ENCODE measurements around the gene GINS1.

Gene GINS1

DNA sequence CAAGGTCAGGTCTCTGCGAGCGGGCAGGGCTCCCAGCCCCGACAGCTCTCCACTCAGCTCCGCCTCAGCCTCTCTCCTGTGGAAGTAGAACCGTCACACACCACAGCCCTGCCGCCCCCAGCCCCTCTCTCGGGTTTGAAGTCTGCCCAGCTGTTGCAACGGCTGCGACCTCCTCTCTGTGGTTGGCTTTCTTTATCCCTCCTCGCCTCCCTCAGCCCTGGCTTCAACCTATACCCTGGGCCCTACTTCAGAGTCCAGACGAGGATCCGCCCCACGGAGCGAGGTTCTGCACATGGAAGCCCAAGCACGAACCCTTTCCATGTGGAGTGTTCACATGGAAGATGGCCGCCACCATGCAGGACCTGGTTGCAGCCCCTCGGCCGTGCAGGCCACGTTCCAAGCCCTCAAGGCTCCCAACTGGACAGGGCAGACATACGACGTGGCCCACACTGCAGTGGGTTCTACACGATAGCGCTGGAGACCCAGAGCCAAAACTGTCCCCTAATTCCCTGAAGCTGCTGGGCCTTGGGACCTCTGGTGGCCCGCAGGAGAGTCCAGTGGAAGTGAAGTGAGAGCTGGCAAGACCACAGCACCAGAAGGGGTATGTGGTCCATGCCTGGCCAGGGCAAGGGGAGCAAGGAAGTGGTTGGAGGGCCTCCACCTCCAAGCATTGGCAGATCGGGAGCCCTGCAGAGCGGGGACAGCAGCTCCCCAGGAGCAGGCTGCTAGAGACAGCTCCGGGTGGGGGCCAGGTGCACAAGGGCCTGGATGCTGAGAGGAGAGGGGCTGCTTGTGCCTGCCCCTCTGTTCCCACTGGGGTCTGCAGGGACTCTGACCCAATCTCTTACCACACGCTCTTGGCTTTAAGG is 69.8 kb downstream of the GINS1 start:
- no peak for DNase-seq (ENCODE audit: low read depth)
- TF ChIP-seq, protein P1, sequence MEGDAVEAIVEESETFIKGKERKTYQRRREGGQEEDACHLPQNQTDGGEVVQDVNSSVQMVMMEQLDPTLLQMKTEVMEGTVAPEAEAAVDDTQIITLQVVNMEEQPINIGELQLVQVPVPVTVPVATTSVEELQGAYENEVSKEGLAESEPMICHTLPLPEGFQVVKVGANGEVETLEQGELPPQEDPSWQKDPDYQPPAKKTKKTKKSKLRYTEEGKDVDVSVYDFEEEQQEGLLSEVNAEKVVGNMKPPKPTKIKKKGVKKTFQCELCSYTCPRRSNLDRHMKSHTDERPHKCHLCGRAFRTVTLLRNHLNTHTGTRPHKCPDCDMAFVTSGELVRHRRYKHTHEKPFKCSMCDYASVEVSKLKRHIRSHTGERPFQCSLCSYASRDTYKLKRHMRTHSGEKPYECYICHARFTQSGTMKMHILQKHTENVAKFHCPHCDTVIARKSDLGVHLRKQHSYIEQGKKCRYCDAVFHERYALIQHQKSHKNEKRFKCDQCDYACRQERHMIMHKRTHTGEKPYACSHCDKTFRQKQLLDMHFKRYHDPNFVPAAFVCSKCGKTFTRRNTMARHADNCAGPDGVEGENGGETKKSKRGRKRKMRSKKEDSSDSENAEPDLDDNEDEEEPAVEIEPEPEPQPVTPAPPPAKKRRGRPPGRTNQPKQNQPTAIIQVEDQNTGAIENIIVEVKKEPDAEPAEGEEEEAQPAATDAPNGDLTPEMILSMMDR (IDR thresholded peaks at IDR 0.05; ENCODE audit: insufficient read depth, low read depth, low read length, missing control alignments), result no peak
- no peak overlapping the region for H3K4me3 ChIP-seq (ENCODE audit: low read depth, low read length)

DNA sequence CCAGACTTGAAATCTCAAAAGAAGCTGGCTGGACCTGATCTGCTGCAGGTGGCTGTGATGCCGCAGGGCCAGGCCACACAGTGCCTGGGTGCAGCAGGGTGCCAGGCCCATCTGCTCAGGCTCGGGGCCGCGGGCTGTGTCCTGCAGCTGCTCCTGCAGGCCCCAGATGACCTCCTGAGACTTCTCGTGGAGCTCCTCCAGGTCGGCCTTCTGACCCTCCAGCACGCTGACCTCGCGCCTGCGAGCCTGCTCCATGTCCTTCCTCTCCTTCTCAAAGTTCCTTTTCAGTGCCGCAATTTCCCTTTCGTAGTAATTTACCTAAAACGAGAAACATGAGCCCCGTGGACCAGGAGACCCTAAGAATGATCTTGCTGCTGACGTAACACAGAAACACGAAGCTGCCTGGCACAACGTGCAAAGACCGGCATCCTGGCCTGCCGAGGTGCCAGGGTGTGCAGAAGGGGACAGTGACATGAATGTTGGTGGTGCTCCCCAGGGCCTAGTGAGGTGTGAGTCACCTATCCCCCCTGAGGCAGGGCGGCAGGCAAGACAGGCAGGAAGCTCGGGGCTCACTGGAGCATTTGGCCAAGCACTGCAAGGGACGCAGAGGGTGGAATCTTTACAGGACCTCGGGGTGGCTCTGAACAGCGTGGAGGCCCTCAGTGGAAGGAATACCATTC is 71.6 kb downstream of the GINS1 start:
- DNase-seq (ENCODE audit: low read depth), result no peak
- TF ChIP-seq, protein P1 (IDR thresholded peaks at IDR 0.05; ENCODE audit: insufficient read depth, low read depth, low read length, missing control alignments), result no peak
- no peak overlapping the region for H3K4me3 ChIP-seq (ENCODE audit: low read depth, low read length)

DNA sequence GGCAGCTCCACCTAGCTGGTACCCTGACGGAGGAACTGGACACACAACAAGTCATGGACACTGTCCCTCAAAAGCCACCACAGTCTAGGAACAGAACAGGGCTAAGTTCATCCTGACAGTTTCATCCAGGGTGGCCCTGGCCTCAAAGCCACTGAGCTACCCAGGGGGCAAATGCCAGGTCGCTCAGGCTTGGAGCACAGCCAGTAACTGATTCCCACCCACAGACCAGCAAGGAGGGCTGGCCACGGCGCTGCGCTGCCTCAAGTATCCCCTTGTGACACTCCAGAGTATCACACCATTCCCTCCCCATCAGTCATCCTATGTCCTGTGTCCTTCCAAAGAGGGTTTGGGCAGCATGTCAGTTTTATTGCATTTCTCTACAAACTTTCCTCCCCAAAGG is 72.2 kb downstream of the GINS1 start:
- TF ChIP-seq, protein P1 (IDR thresholded peaks at IDR 0.05; ENCODE audit: insufficient read depth, low read depth, low read length, missing control alignments), result no peak
- DNase-seq (ENCODE audit: low read depth), result no peak
- H3K4me3 ChIP-seq (ENCODE audit: low read depth, low read length), result no peak overlapping the region

DNA sequence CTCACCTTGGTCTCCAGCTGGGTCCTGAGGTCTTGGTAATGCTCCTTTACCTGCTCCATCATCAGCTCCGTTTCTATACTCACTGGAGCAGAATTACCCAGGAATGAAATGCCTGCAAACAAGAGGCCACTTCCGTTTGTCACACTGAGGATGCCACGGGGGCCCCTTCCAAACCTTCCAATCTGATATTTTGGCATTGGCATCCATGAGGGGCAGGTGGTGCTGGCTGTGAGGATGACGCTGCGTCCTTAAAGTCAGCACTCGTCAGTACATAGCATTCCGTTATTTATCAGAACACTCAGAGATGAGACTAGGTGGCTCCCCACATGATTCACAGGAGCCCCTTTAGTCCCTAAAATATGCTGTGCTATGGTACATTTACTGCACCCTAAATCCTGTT is 72.7 kb downstream of the GINS1 start:
- DNase-seq (ENCODE audit: low read depth), result no peak
- TF ChIP-seq, protein P1 (IDR thresholded peaks at IDR 0.05; ENCODE audit: insufficient read depth, low read depth, low read length, missing control alignments), result no peak
- no peak overlapping the region for H3K4me3 ChIP-seq (ENCODE audit: low read depth, low read length)

DNA sequence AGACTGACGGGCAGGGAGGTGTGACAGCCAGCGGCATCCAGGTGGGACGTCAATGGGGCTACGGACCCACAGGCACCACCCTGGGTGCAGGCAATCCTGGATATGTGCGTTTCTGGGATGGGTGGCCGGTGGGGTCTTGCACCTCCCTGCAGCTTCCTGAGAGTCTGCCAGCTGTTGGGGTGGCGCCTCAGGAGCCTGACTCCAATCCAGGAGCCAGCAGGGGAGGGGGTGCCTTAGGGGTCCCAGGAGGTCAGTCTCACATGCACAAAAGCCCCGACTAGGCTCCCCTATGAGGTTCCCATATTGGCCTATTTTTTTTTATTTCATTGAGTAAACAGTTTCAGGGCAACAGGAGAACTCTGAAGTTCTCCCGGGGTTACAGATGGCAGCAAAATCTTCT is 73.3 kb downstream of the GINS1 start:
- TF ChIP-seq, protein P1 (IDR thresholded peaks at IDR 0.05; ENCODE audit: insufficient read depth, low read depth, low read length, missing control alignments), result no peak
- no peak for DNase-seq (ENCODE audit: low read depth)
- no peak overlapping the region for H3K4me3 ChIP-seq (ENCODE audit: low read depth, low read length)

DNA sequence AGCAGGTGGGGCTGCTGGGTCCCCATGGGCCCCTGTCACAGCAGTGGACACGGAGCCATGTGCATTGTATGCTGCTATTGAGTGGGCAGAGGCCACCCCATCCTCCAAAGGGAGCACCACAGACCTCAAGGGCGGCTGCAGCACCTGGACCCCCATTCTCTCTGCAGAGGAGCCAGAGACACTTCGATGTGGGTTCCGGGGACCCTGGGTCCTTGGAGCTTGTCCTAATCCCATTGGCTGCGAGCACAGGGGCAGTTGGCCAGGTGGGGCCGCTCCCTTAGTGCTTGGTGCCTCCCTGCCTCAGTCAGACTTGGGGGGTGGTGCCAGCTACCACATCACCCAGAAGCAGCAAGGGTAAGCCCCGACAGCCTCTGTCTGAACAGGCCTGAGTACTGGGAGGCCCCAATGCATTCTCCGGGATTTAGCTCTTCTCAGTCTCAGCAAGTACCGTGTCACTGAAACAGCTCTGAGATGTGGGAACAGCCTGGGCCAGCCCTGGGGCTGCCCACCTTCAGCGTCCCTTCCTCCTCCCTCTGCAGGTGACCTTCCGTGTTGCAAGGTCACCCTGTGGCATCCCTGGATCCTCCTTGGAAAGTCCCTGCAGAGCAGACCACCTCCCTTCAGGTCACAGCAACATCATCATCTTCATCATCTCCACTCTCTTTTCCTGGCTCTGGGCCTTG is 73.9 kb downstream of the GINS1 start:
- H3K4me3 ChIP-seq (ENCODE audit: low read depth, low read length), result no peak overlapping the region
- DNase-seq (ENCODE audit: low read depth), result no peak
- TF ChIP-seq, protein P1 (IDR thresholded peaks at IDR 0.05; ENCODE audit: insufficient read depth, low read depth, low read length, missing control alignments), result no peak
